Osteoblast (primary cell): ENCODE data around the gene TNS2. TPM values are rescaled to one million over a fixed set of nuclear protein-coding genes. Genes with fewer than 3 reads are reported as not detected.
A peak's percentile ranks its signal among the peaks of the same experiment; 100 is the strongest.

Experiments used
- DNase-seq: peaks from one replicate; pipeline ENCODE4 v3.0.0; 2011; ENCODE audit warnings: low spot score, mixed read lengths; ENCODE audit not compliant: insufficient read length; ENCODE audit errors: missing footprints
- H2AFZ ChIP-seq: 2 replicates; pipeline ENCODE4 v1.6.0; 2011; ENCODE audit warnings: mild to moderate bottlenecking, low read length
- H3K27ac ChIP-seq: 2 replicates; pipeline ENCODE4 v1.5.1; 2011; ENCODE audit warnings: mild to moderate bottlenecking, low read depth, low read length, moderate library complexity
- H3K27me3 ChIP-seq: 2 replicates; pipeline ENCODE4 v1.6.0; 2012; ENCODE audit warnings: mild to moderate bottlenecking, control low read depth, inconsistent platforms, low read length, moderate library complexity; ENCODE audit not compliant: insufficient read depth
- H3K36me3 ChIP-seq: 2 replicates; pipeline ENCODE4 v1.5.1; 2011; ENCODE audit warnings: mild to moderate bottlenecking, low read length, control low read depth, moderate library complexity; ENCODE audit not compliant: insufficient read depth
- H3K4me1 ChIP-seq: 2 replicates; pipeline ENCODE4 v1.5.1; 2011; ENCODE audit warnings: mild to moderate bottlenecking, low read length, control low read depth, moderate library complexity; ENCODE audit not compliant: insufficient read depth
- H3K4me2 ChIP-seq: 2 replicates; pipeline ENCODE4 v1.6.0; 2011; ENCODE audit warnings: mild to moderate bottlenecking, low read length; ENCODE audit not compliant: insufficient read depth
- H3K4me3 ChIP-seq: fragments of 200-600 bp; sonication (generic); 3 replicates; pipeline ENCODE4 v1.5.1; 2012; ENCODE audit warnings: mild to moderate bottlenecking, low read length, inconsistent platforms; ENCODE audit not compliant: insufficient read depth
- H3K79me2 ChIP-seq: 2 replicates; pipeline ENCODE4 v1.6.0; 2012; ENCODE audit warnings: mild to moderate bottlenecking, low read length, control low read depth, inconsistent platforms; ENCODE audit not compliant: insufficient read depth
- H3K9me3 ChIP-seq: 2 replicates; pipeline ENCODE4 v1.5.1; 2011; ENCODE audit warnings: low read depth, low read length, control low read depth
- H4K20me1 ChIP-seq: 2 replicates; pipeline ENCODE4 v1.6.0; 2012; ENCODE audit warnings: mild to moderate bottlenecking, low read length, control low read depth; ENCODE audit not compliant: insufficient read depth
- CTCF ChIP-seq: IDR thresholded peaks from 2 replicates; pipeline ENCODE4 v1.5.1; 2011; ENCODE audit warnings: mild to moderate bottlenecking, low read depth, low read length, moderate library complexity; ENCODE audit errors: extremely low read depth
- total RNA-seq: library from RNA; depleted of rRNA; stranded (reverse); fragments of >200 nt; gene quantifications from 2 replicates; pipeline ENCODE4 v1.2.3, GENCODE V29; 2012

The TNS2 gene
- total RNA-seq, 1 donor, result 72.0 TPM

DNA sequence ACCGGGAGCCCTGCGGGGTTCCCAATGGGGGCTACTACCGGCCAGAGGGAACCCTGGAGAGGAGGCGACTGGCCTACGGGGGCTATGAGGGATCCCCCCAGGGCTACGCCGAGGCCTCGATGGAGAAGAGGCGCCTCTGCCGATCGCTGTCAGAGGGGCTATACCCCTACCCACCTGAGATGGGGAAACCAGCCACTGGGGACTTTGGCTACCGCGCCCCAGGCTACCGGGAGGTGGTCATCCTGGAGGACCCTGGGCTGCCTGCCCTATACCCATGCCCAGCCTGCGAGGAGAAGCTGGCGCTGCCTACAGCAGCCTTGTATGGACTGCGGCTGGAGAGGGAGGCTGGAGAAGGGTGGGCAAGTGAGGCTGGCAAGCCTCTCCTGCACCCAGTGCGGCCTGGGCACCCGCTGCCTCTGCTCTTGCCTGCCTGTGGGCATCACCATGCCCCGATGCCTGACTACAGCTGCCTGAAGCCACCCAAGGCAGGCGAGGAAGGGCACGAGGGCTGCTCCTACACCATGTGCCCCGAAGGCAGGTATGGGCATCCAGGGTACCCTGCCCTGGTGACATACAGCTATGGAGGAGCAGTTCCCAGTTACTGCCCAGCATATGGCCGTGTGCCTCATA lies 9.7 kb downstream of the TNS2 start:
- Histone ChIP-seq H3K79me2 (no peaks in the 10 kb centered on the region), H2AFZ (no peak overlapping the region), H3K36me3 (peaks cover 77% of the 10 kb centered on the region), H4K20me1 (peaks cover 31% of the 10 kb centered on the region), H3K27ac (no peak overlapping the region), H3K9me3 (no peaks in the 10 kb centered on the region), H3K27me3 (no peaks in the 10 kb centered on the region), H3K4me1 (peaks cover 36% of the 10 kb centered on the region), H3K4me2 (no peak overlapping the region), H3K4me3 (no peak overlapping the region)
- no peak for TF ChIP-seq CTCF
- peak; percentile 74 for DNase-seq

- Histone ChIP-seq H2AFZ (no peak overlapping the region), H3K4me2 (no peak overlapping the region), H3K27ac (no peak overlapping the region), H3K79me2 (no peaks in the 10 kb centered on the region), H3K36me3 (peaks cover 79% of the 10 kb centered on the region), H3K4me1 (peaks cover 39% of the 10 kb centered on the region), H3K27me3 (no peaks in the 10 kb centered on the region), H3K9me3 (no peaks in the 10 kb centered on the region), H3K4me3 (no peak overlapping the region), H4K20me1 (peaks cover 31% of the 10 kb centered on the region)
- TF ChIP-seq CTCF, result no peak
- DNase-seq, result peak; percentile 44
Observed at GRCh38 chr12:53060064-53060720, 10.3 kb downstream of the TNS2 start.

DNA sequence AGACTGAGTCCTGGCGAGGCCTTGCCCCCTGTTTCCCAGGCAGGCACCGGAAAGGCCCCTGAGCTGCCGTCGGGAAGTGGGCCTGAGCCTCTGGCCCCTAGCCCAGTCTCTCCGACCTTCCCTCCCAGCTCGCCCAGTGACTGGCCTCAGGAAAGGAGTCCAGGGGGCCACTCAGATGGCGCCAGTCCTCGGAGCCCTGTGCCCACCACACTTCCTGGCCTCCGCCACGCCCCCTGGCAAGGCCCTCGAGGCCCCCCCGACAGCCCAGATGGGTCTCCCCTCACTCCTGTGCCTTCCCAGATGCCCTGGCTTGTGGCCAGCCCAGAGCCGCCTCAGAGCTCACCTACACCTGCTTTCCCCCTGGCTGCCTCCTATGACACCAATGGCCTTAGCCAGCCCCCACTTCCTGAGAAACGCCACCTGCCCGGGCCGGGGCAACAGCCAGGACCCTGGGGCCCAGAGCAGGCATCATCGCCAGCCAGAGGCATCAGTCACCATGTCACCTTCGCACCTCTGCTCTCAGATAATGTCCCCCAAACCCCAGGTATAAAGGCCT lies 10.9 kb downstream of the TNS2 start:
- H3K36me3 ChIP-seq, result peaks cover 79% of the 10 kb centered on the region

More for the DNA sequence above, 10.9 kb downstream of the TNS2 start:
- no peak overlapping the region for H3K4me3 ChIP-seq
- H4K20me1 ChIP-seq, result peaks cover 31% of the 10 kb centered on the region
- no peaks in the 10 kb centered on the region for H3K27me3 ChIP-seq
- no peak overlapping the region for H3K4me2 ChIP-seq
- no peak for TF ChIP-seq CTCF
- DNase-seq, result peak; percentile 75
- no peak overlapping the region for H2AFZ ChIP-seq
- no peaks in the 10 kb centered on the region for H3K9me3 ChIP-seq
- H3K27ac ChIP-seq, result no peak overlapping the region
- H3K79me2 ChIP-seq, result no peaks in the 10 kb centered on the region
- H3K4me1 ChIP-seq, result peaks cover 40% of the 10 kb centered on the region
